HG03108 (cell line): Measurements from ENCODE around the gene NCOA3.

Experiments used
- ATAC-seq: cut with Tn5 transposase; IDR thresholded peaks from one replicate; pipeline ENCODE4 v1.9.1; 2021; ENCODE audit warnings: moderate library complexity; ENCODE audit not compliant: unreplicated experiment

NCOA3 gene

DNA sequence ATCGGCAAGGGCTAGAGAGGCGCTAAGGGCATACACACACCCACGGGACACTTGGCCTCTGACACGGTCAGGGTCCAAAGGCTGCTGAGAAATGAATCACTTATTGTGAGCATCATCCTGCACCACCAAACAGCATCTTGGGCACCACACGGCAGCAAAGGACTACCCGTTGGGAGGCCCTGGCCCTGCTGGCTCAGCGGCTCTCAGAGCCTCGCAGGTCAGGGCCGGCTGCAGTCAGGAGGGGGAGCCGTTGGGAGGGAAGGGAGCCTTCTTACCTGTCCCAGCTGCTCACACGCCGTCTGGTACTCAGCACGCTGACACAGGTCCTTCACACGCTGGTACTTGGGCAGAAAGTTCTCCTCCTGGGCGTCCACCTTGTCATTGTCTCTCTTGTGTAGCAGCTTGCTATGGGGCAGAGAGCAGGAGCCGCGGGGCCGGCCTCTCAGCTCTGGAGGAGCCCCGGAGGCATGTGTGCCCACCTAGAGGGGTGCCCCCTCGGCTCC lies 174.6 kb downstream of the NCOA3 start:
- ATAC-seq, result no peak

DNA sequence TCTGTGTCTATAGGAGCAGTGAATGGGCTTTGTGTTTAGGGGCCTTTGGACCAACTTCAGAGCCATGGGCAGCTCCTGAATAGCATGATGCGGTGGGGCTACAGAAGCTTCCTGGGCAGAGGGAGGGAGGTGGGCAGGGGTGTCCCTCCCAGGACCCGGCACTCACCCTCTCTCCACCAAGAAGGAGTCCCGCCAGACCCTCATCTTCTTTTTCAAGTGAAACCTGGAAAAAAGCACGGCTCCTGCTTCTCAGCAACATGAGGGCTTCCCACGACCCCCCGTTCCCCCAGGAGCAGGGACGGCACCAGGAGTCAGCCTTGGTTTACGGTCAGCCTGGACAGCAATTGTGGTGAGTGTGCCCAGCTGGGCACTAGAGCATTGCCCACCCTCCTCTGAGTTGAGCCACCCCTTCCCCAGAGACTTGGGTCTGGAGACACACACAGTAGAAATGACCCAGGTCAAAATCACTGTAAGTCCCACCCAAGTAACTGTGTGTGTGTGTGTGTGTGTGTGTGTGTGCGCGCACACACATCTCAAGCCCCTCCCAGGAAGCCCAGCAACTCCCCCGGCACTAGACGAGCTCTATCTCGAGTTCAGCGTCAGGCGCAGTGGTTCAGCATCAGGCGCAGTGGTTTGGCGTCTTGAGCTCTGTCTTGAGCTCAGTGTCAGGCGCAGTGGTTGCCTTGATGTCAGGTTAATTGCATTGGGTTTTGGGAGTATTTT lies 175.4 kb downstream of the NCOA3 start:
- ATAC-seq, result no peak

DNA sequence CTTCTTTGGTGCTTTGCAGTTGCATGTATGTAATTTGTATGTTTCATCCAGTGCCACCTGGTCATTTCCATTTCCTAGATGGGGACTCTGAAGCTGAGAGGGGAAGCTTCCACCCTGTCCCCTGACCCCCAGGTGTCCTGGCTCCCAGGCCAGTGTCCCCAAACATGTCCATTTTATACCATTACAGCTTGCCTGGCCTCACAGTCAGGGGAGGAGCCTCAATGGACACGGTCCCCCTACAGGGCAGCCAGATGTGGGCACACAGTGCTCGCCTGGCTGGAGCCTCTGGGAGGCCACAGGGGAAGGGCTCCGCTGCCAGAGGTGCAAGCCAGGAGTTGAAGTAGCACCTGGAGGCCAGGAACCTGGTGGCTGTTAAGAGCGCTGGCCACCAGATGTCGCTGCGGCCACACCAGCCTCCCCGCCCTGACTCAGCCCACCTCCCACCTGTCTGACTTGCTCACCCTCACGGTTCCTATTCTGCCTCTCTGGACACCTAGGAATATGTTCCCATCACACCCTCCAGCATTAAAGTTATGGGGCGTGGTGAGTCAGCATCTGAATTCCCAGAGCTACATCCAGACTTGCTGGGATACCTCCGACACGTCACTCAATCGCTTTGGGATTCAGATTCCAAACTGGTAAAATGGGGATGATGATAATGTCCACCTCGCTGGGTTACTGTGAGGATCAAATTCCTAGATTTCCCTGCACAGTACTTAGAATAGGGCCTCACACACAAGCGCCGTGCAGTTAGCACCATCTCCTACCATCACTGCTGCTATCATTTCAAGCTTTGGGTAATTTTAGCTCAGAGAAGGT lies 176.2 kb downstream of the NCOA3 start:
- ATAC-seq, result no peak

DNA sequence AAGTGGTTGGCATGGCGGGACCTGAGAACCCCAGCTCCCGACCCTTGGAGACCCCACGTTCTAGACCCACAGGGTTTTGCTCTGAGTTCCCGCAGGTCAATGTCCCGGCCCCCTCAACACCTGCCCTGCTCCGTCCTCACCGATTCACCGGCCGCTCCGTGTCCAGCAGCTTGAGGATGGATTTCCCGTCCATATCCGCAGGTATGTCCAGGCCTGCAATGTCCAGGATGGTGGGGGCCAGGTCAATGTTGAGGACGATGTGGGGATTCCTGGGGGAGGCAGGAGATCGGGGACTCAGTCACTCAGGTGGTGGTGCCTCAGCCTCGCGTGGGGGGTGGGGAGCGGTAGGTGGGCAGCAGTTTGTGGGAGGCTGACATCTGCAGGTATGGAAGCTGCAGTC lies 176.8 kb downstream of the NCOA3 start:
- no peak for ATAC-seq

DNA sequence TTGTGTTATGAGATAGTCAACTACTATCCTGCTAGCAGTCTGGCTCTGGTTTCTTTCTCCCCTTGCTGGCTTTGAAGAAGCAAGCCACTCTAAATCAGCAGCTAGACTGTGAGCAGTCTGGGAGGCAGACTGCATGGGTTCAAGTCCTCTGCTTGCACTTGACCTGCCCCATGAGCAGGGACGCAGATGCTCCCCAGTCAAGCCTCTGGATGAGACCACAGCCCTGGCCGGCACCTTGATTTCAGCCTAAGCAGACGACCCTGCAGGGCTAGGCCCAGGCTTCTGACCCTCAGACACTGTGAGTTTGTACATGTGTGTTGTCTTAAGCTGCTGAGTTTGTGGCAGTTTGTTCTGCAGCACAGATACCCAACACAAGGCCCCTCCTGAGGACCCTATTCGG lies 177.8 kb downstream of the NCOA3 start:
- ATAC-seq, result no peak

DNA sequence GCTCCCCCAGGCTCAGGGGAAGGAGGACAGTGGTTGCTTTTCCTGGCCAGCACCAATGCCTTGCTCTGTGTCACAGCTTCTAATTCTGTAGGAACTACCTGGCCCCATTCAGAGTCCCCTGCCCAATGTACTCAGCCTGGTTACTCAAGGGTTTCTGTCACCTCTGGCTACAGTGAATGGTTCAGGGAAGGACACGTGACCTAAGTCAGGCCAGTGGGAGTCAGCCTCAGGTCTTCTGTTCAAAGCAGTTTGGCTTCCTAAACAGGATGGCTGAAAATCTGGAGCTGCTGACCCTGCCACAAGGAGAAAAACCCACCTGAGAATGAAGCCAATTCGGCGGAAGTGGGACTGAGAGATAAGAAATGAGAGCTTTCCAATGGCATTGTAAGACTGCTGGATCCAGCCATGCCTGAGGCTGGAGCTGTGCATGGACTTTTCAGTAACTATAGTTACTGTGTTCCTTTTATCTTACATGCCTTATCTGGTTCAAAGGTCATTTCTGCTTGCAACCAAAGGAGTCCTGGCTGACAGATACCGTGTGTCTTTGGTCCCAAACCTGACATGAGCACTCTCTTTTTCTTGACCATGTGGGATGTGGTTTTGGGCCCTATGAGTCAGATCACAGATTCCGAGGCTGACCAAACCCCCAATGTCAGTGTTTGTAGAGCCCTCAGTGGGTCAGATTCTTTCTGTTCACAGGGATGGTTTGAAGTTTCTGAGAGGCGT lies 179.3 kb downstream of the NCOA3 start:
- ATAC-seq, result no peak

DNA sequence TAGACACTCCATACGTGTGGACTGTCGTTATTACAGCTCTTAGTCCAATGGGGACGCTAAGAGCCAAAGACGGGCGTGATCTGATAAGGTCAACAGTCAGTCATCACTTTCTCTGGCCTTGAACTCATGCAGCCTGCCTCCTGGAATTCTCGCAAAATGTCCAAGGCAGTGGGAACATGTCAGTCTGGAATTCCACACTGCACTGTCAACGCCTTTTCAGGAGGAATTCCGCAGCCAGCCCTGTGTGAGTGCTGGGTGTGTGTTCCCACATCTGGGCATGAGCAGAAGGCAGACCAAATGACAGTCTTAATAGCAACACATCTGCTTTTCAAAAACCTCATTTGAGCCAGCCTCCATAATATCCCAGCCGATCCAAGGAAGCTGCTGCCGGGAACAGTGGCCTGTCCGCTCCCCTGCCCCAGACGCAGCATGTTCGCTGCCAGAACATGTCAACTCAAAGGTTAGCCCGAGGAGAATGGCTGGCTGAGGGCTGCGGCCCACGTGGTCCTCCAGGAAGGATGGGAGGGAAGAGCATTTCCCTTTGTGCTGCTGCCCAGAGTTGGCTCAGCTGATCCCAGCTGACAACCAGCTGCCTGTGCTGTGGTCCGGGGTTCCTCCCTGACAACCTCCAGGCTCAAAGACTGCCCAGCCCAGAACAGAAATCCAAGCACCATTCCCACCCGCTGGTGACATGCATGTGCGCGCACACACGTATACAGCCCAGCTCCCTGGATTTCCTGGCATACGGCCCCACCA lies 180.5 kb downstream of the NCOA3 start:
- ATAC-seq, result no peak

DNA sequence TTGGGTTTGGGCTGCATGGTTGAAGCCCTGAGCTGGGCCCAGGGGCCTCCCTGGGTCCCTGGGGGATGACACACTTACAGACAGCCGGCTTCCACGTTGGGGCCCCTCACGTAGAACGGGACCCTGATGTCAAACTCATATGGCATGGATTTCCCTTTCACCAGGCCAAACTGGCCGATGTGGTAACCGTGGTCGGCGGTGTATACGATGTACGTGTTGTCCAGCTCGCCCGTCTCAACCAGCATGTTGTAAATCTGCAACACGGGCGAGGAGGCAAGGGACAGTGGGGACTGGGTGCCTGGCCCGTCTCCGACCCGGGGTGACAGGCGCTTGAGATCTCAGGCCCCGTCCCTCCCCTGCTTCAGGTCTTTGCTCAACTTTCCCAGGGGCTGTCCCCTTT lies 181.2 kb downstream of the NCOA3 start:
- ATAC-seq, result no peak

DNA sequence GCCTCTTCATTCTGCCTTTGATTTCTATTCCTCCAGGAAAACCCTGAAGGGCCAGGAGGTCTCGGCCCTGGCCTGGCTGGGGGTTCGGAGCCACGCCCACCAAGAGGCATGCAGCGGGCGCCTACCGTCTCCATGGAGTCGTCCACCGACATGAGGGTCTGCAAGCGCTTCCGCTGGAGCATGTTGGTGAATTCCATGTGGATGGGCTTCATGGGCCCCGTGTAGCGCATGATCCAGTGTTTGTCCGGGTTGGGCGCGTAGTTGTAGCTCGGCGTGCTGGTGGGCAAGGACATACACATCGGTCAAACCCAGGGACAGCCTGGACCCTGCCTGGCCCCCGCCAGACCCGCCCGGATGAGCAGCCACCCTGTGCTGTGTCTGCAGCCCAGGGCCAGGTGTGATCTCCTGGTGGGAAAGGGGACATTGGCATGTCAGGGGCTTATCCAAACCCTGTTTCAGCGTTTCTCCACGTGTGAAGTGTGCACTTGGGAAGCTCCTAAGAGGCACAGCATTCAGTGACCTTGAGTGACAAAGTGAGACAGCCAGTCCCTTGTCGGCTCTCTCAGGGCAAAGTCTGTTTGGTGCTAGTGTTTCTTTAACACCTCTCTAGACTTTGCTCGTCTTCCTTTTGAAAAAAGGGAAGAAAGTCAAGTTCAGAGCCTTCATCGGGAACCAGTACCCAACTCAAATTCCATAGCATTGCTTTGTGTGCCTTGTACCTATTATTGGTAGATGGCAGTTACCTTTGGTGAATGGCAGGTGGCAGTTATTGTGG lies 182.8 kb downstream of the NCOA3 start:
- no peak for ATAC-seq

DNA sequence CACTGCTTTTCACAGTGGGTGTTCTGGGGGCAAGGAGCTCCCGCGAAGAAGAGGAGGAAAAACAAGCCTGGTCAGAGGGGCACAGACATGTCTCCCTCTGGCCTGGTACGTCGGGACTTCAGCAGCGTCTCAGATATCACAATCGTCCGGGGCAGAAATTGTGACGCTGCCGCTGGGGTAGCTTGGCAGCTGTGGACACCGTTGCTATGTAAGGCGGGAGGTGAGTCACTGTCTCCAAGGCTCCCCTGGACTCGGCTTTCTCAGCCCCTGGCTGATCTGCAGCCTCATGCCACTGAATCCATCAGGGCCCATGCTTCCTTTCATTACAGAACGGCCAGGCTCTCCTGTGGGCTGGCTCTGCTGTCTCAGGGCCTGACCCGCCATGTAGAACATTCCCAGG lies 184.9 kb downstream of the NCOA3 start:
- ATAC-seq, result no peak

DNA sequence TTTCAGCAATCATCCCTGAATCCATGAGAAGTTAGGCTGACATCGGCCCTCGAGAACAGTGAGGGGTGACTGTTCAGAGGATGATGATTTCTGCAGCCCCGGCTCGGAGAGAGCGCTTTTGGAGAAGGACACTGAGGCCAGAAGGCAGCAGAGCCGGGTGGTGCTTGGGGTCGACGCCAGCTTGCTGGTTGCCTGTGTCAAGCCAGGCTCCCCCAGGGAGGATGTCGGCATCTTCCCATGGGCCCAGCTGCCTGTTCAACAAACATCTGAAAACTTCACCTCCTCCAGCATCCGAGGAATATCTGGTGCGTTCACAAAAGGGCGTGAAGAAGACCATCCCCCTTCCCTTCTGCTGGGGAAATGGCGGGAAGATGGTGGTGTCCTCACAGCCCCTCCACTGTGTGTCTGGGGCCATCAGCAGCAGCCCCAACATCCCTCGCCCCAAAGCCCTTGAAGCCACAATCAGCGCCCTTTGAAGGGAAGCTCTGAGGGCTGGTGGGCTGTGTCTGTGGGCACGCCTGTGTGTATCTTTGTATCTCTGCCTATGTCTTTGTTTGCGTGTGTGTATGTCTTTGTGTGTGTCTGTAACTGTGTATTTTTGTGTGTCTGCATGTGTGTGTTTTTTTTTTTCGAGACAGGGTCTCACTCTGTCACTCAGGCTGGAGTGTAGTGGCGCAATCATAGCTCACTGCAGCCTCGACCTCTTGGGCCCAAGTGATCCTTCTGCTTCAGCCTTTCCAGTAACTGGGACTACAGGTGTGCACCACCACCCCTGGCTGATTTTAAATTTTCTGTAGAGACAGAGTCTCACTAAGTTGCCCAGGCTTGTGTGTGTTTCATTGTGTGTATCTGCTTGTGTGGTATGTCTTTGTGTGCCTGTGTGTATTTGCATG lies 185.7 kb downstream of the NCOA3 start:
- ATAC-seq, result no peak

DNA sequence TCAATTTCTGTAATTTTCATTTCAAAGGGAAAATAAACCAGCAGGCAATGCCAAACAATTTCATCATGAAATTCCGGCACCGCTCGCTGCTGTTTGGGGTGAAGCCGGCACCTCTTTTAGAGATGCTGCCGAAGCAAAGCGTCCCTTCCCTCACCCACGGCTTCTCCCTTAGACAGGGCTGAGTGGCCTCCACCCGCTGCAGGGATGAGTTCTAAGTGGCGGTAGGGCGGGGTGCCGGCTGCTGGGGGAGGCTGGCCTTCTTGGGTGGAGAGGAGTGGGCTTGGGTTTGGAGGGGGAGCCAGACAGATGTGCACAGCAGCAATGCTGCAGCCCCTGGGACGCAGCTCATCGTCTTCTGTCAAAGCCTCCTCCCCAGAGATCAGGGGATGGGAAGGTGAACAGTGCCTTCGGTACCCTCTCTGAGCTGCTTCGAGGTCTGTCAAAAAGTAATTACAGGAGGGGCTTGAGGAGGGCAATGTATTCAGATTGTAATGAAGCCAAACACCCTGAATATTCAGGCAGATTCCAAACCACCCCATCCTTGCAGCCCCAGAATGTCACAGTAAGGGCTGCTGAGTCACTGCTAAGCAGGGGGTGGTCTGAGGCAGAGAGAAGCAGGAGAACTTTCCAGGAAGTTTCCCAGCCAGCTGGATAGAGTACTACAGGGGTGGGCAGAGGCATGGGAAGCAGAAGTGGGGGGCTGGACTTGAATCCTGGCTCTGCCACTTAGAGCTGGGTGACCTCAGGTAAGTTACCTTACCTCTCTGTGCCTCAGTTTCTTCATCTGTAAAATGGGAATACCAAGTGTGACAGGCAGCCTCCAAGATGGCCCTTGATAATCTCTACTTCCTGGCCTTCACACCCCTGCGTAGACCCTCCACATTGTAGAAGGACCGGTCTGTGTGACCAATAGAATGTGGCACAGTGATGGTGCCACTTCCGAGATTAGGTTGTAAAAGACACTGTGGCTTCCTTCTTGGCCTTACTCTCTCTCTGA lies 187.0 kb downstream of the NCOA3 start:
- no peak for ATAC-seq

DNA sequence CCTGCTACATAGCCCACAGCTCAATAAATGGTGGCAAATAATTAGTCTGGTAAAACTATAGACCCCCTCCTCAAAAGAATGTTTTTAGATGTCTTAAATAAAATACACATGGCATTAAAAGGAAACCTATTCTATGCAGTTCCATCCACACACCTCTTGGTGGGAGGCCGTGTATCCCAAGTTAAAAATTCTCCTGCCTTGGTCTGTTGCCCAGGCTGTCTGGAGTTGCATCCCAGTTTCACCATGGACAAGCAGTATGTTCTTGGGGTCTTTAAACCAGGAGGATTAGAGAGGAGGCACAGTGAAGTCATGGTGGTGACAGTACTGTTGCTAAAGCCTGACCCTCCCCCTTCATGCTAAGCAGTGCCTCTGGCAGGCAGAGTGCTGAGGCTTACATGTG lies 188.0 kb downstream of the NCOA3 start:
- ATAC-seq, result no peak

DNA sequence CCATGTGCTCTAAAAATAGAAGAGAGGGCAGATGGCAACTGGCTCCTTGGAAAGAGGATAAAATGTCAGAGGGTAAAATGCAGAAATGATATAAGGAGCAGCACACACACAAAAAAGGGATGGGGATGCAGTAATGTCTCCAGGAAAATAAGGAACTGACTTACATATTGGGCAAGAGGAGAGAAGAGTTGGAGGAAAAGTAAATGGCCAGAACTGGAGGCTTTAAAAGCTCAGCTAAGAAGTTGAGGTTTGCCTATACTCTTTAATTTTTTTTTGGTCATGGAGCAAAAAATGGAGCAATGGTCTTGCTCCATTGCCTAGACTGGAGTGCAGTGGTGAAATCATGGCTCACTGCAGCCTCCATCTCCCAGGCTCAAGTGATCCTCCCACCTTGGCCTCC lies 189.9 kb downstream of the NCOA3 start:
- no peak for ATAC-seq

DNA sequence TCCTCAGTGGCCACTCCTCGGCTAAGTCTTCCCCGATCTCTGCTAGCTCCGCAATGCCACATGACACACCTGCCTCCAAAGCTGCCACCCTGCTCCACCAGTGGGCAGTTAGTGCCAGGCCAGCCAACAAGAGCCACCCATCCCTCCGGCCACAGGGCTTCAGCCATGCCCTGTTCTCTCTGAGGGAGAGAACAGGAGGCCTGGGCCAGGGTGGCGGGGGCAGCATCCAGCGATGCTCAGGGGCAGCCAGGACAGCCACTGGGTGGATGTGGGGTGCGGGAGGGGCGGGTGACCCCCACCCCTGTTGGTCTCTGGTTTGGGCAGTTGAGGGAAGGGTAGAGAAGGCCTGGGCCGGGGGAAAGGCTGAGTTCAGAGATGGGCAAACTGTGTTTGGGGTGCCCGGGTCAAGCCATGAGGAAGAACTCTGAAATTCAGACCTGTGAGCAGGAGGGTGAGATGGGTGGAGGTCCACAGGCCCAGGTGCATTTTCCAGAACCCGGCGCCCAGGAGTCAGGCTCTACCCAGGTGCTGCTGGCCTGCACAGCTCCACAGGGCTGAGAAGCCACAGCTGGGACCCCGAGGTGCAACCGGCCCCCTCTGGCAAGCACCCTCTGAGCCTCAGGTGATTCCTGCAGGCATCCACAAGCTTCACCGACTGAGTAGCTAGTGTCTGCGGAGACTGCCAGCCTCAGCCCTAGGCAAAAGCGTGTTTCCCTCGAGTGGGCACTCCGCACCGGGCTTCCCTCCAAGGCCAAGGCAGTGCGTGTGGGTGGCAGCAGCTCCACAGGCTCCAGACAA lies 192.5 kb downstream of the NCOA3 start:
- ATAC-seq, result no peak

DNA sequence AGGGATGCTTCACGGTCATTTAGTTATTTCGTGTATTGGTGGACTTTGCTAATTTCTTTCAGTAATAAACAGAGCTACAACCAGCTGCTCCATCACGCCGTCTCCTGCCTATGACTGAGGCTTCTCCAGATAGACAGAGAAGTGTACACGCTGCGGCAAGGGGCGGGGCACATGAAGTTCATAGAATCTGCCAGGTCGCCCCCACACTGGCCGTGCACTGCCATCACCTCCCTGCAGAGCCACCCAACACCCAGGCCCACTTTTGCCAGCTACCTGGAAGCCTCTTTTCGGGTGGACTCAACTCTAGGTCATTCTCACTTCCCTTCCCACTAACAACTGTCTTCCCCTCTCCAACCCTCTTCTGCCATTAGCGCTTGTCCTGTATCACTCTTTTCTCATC lies 195.2 kb downstream of the NCOA3 start:
- no peak for ATAC-seq

DNA sequence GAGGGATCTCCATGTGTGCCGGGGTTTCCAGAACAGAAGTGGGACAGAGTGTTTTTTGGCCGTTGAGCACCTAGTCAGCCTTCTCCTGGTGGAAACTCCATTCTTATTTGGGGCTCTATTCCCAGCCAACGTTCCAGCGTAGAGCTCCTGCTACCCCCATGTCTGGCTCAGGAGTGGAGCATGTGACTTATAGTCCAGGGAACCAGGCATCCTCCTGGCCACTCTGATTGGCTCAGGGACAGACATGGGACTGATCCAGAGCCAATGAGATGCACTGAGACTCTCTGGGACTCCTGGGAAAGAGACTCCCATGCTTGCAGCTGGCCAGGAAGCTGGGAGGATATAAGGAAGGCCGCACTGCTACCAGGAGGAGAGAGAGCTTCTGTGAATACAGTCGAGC lies 196.5 kb downstream of the NCOA3 start:
- no peak for ATAC-seq
